ENCODE results near the gene NR1I2. TPM values are rescaled to one million over a fixed set of nuclear protein-coding genes. Genes with fewer than 3 reads are reported as not detected.

Gene NR1I2
- total and polyA plus RNA-seq, 2 experiments from 2014 or later: 0.06 TPM; not detected in 1

- in situ Hi-C loops (cut with MboI): no loop called here
- WGBS, 2 experiments (ENCODE audit: low coverage in 1 of 2, low lambda C conversion rate in 2 of 2, missing lambda C conversion rate in 2 of 2): 97 to 98% methylated on average over 2 of the region's 2 CpGs
- H3K36me3 ChIP-seq (ENCODE audit: low read depth): peaks cover 55% of the 10 kb centered on the region
Measured at GRCh38 chr3:119862616-119863015, 80.7 kb downstream of the NR1I2 start.

GRCh38 chr3:119864476-119864875 lies 82.6 kb downstream of the NR1I2 start:
- Histone ChIP-seq H3K4me2 (ENCODE audit: unreplicated experiment) (no peak overlapping the region), H3K79me2 (ENCODE audit: insufficient read depth) (peaks cover 61% of the 10 kb centered on the region), H3K36me3 (ENCODE audit: low read depth) (peaks cover 36% of the 10 kb centered on the region), H3K9ac (no peak overlapping the region), H3F3A (ENCODE audit: insufficient read depth) (peaks cover 6% of the 10 kb centered on the region; the same call in 1 of the 2 replicates), H4K20me1 (ENCODE audit: insufficient read depth) (no peaks in the 10 kb centered on the region), H3K4me3 (no peak overlapping the region), H3K27me3 (replicated peaks; ENCODE audit: insufficient read depth) (no peaks in the 10 kb centered on the region), H3K9me3 (ENCODE audit: low read depth) (no peaks in the 10 kb centered on the region), H3K9me2 (ENCODE audit: insufficient read depth) (no peaks in the 10 kb centered on the region), H2AFZ (no peak overlapping the region), H3K4me1 (ENCODE audit: insufficient read depth) (no peaks in the 10 kb centered on the region), H3K27ac (no peak overlapping the region)
- TF ChIP-seq EZH2 (IDR thresholded peaks at IDR 0.05; ENCODE audit: insufficient read depth, poor library complexity, severe bottlenecking): no peak
- no peak for TF ChIP-seq EZH2phosphoT487 (IDR thresholded peaks at IDR 0.05; ENCODE audit: insufficient read depth, low read depth)
- DNase-seq: no peak
- in situ Hi-C loops (cut with MboI): no loop called here
- WGBS, 2 experiments (ENCODE audit: low coverage in 1 of 2, low lambda C conversion rate in 2 of 2, missing lambda C conversion rate in 2 of 2): 84 to 89% methylated on average over 7 of the region's 7 CpGs

More at GRCh38 chr3:119862616-119863015, 80.7 kb downstream of the NR1I2 start:
- Histone ChIP-seq H3K27me3 (replicated peaks; ENCODE audit: insufficient read depth) (no peaks in the 10 kb centered on the region), H2AFZ (no peak overlapping the region), H3K4me2 (ENCODE audit: unreplicated experiment) (no peak overlapping the region), H4K20me1 (ENCODE audit: insufficient read depth) (no peaks in the 10 kb centered on the region), H3K4me1 (ENCODE audit: insufficient read depth) (no peaks in the 10 kb centered on the region), H3K9ac (no peak overlapping the region), H3K27ac (no peak overlapping the region), H3F3A (ENCODE audit: insufficient read depth) (peaks cover 6% of the 10 kb centered on the region; the same call in 1 of the 2 replicates), H3K9me3 (ENCODE audit: low read depth) (no peaks in the 10 kb centered on the region), H3K4me3 (no peak overlapping the region), H3K79me2 (ENCODE audit: insufficient read depth) (peaks cover 51% of the 10 kb centered on the region), H3K9me2 (ENCODE audit: insufficient read depth) (no peaks in the 10 kb centered on the region)
- DNase-seq: no peak
- no peak for TF ChIP-seq EZH2 (IDR thresholded peaks at IDR 0.05; ENCODE audit: insufficient read depth, poor library complexity, severe bottlenecking)
- TF ChIP-seq EZH2phosphoT487 (IDR thresholded peaks at IDR 0.05; ENCODE audit: insufficient read depth, low read depth): no peak

Other genes starting within 250 kb of the NR1I2 start
- not detected in 2 replicates for gene CD80, start 222.5 kb upstream of the NR1I2 start, total RNA-seq (2014; rRNA removed; shearing (Covaris generic))
- gene CD80, start 222.5 kb upstream of the NR1I2 start, polyA plus RNA-seq (2016; fragmentation: Nextera tagmentation; extraction: Ambion mirVana): 0.08 TPM in 1 of 2 replicates, not detected in the other
- gene ADPRH, start 202.6 kb upstream of the NR1I2 start, total RNA-seq (2014; rRNA removed; shearing (Covaris generic)): 2.1 and 6.6 TPM in 2 replicates
- 1.7 and 2.3 TPM in 2 replicates for gene ADPRH, start 202.6 kb upstream of the NR1I2 start, polyA plus RNA-seq (2016; fragmentation: Nextera tagmentation; extraction: Ambion mirVana)
- not detected in 2 replicates for gene PLA1A, start 184.2 kb upstream of the NR1I2 start, total RNA-seq (2014; rRNA removed; shearing (Covaris generic))
- gene PLA1A, start 184.2 kb upstream of the NR1I2 start, polyA plus RNA-seq (2016; fragmentation: Nextera tagmentation; extraction: Ambion mirVana): not detected in 2 replicates
- not detected in 2 replicates for gene POPDC2, start 121.5 kb upstream of the NR1I2 start, total RNA-seq (2014; rRNA removed; shearing (Covaris generic))
- gene POPDC2, start 121.5 kb upstream of the NR1I2 start, polyA plus RNA-seq (2016; fragmentation: Nextera tagmentation; extraction: Ambion mirVana): 0.74 and 1.2 TPM in 2 replicates
- 7.0 and 27.7 TPM in 2 replicates for gene COX17, start 104.7 kb upstream of the NR1I2 start, total RNA-seq (2014; rRNA removed; shearing (Covaris generic))
- gene COX17, start 104.7 kb upstream of the NR1I2 start, polyA plus RNA-seq (2016; fragmentation: Nextera tagmentation; extraction: Ambion mirVana): 53.3 and 56.7 TPM in 2 replicates
- not detected in 2 replicates for gene CFAP91, start 79.1 kb upstream of the NR1I2 start, total RNA-seq (2014; rRNA removed; shearing (Covaris generic))
- not detected in 2 replicates for gene CFAP91, start 79.1 kb upstream of the NR1I2 start, polyA plus RNA-seq (2016; fragmentation: Nextera tagmentation; extraction: Ambion mirVana)

All from GM23248 (cell line).